ENCODE measurements around the gene SP9. TPM values are rescaled to one million over a fixed set of nuclear protein-coding genes. Genes with fewer than 3 reads are reported as not detected.
"Not testable (repeated sequence)": the region's sequence is repeated elsewhere in the genome, so short reads cannot be mapped to it uniquely, and the experiment has no call there.

Gene SP9
- total RNA-seq, 4 donors from 2014 or later, result not detected

GRCh38 chr2:174362949-174363348 lies 28.2 kb downstream of the SP9 start:
- 60 to 100% methylated on average over 1 of the region's 1 CpG for WGBS, 2 donors (ENCODE audit: low coverage in 1 of 2)
- Histone ChIP-seq H3K27me3 (no peaks in the 10 kb centered on the region), H3K9me3 (no peaks in the 10 kb centered on the region), H3K4me1 (peaks cover 0 to 3% (median 0%) of the 10 kb centered on the region in 3 donors), H3K27ac (no peak overlapping the region), H3K4me3 (no peak overlapping the region), H3K36me3 (peaks cover 0 to 65% of the 10 kb centered on the region in 2 donors)
- ATAC-seq, result no peak
- TF ChIP-seq POLR2AphosphoS5 (IDR thresholded peaks at IDR 0.05) (no peak), CTCF (IDR thresholded peaks at IDR 0.05) (no peak), POLR2A (IDR thresholded peaks at IDR 0.05) (no peak), EP300 (IDR thresholded peaks at IDR 0.05) (no peak)

GRCh38 chr2:174363492-174364225 lies 28.9 kb downstream of the SP9 start:
- WGBS, 2 donors (ENCODE audit: low coverage in 1 of 2), result 90 to 93% methylated on average over 4 to 5 of the region's 6 CpGs
- H3K4me3 ChIP-seq, H3K4me1 ChIP-seq, H3K27me3 ChIP-seq, H3K27ac ChIP-seq, H3K9me3 ChIP-seq, ATAC-seq: not testable (repeated sequence)
- peaks cover 0 to 70% of the 10 kb centered on the region in 2 donors for H3K36me3 ChIP-seq

GRCh38 chr2:174364628-174365027 lies 29.9 kb downstream of the SP9 start:
- no peaks in the 10 kb centered on the region for H3K9me3 ChIP-seq
- no peaks in the 10 kb centered on the region for H3K4me1 ChIP-seq
- H3K27ac ChIP-seq, result no peak overlapping the region
- no peaks in the 10 kb centered on the region for H3K27me3 ChIP-seq
- WGBS, 2 donors (ENCODE audit: low coverage in 1 of 2), result 88% methylated on average over 2 of the region's 2 CpGs; no CpG with 5 or more reads in 1 of the 2 donors
- H3K4me3 ChIP-seq, result no peak overlapping the region
- TF ChIP-seq POLR2A (IDR thresholded peaks at IDR 0.05) (no peak), EP300 (IDR thresholded peaks at IDR 0.05) (no peak), POLR2AphosphoS5 (IDR thresholded peaks at IDR 0.05) (no peak), CTCF (IDR thresholded peaks at IDR 0.05) (no peak)
- ATAC-seq, result no peak
- H3K36me3 ChIP-seq, result peaks cover 0 to 72% of the 10 kb centered on the region in 2 donors

- TF ChIP-seq EP300 (IDR thresholded peaks at IDR 0.05), result no peak
- TF ChIP-seq POLR2AphosphoS5 (IDR thresholded peaks at IDR 0.05), result no peak
- TF ChIP-seq POLR2A (IDR thresholded peaks at IDR 0.05), result no peak
- TF ChIP-seq CTCF (IDR thresholded peaks at IDR 0.05), result no peak
- ATAC-seq, result no peak
- H3K4me1 ChIP-seq, result no peaks in the 10 kb centered on the region
- H3K27ac ChIP-seq, result no peak overlapping the region
- H3K27me3 ChIP-seq, result no peaks in the 10 kb centered on the region
- no peaks in the 10 kb centered on the region for H3K9me3 ChIP-seq
- H3K4me3 ChIP-seq, result no peak overlapping the region
- peaks cover 0 to 76% of the 10 kb centered on the region in 2 donors for H3K36me3 ChIP-seq
- WGBS, 2 donors (ENCODE audit: low coverage in 1 of 2), result 40% methylated on average over 1 of the region's 2 CpGs; no CpG with 5 or more reads in 1 of the 2 donors
Observed at GRCh38 chr2:174365571-174365970, 30.8 kb downstream of the SP9 start.

GRCh38 chr2:174368691-174369090 lies 33.9 kb downstream of the SP9 start:
- TF ChIP-seq POLR2AphosphoS5 (IDR thresholded peaks at IDR 0.05) (no peak), CTCF (IDR thresholded peaks at IDR 0.05) (no peak), EP300 (IDR thresholded peaks at IDR 0.05) (no peak), POLR2A (IDR thresholded peaks at IDR 0.05) (no peak)
- ATAC-seq, result no peak
- 71 to 100% methylated on average over 1 of the region's 1 CpG for WGBS, 2 donors (ENCODE audit: low coverage in 1 of 2)

More at GRCh38 chr2:174368691-174369090, 33.9 kb downstream of the SP9 start:
- no peaks in the 10 kb centered on the region for H3K4me1 ChIP-seq
- peaks cover 0 to 95% of the 10 kb centered on the region in 2 donors for H3K36me3 ChIP-seq
- H3K9me3 ChIP-seq, result no peaks in the 10 kb centered on the region
- no peaks in the 10 kb centered on the region for H3K27me3 ChIP-seq
- no peak overlapping the region for H3K4me3 ChIP-seq
- H3K27ac ChIP-seq, result no peak overlapping the region

All from gastroesophageal sphincter (tissue), 4 donors.